Endothelial cell of coronary artery (primary cell): ENCODE data around the gene NKX6-1. TPM values are rescaled to one million over a fixed set of nuclear protein-coding genes. Genes with fewer than 3 reads are reported as not detected.

Experiments used
- total RNA-seq: library from RNA; depleted of rRNA; stranded (reverse); fragments of >200 nt; gene quantifications from 2 replicates; pipeline ENCODE4 v1.2.3, GENCODE V29; 2014

Gene NKX6-1
- total RNA-seq: not detected in 2 replicates

GRCh38 chr4:84498935-84499623 lies at the start of gene NKX6-1:
Gene NKX6-1, minus strand, starts transcription at chr4:84499292. Its CDS starts 1,064 bp downstream, at chr4:84498228.

Other genes with a start within 250 kb of the NKX6-1 start
- gene CDS1, start 83.8 kb upstream of the NKX6-1 start, total RNA-seq: 0.09 TPM in 1 of 2 replicates, not detected in the other